ENCODE results near the gene MCM9. TPM values are rescaled to one million over a fixed set of nuclear protein-coding genes. Genes with fewer than 3 reads are reported as not detected.

Gene MCM9
- total RNA-seq, 1 experiment from 2014 or later: 14.9 TPM

GRCh38 chr6:118905851-118906250, 29.1 kb downstream of the MCM9 start:
- no peak for DNase-seq (ENCODE audit: low spot score)
- H3K36me3 Mint-ChIP-seq: peaks cover 80% of the 10 kb centered on the region

More at GRCh38 chr6:118905851-118906250, 29.1 kb downstream of the MCM9 start:
- ATAC-seq: no peak
- Mint-ChIP-seq H3K27me3 (ENCODE audit: low read depth) (no peaks in the 10 kb centered on the region), H3K27ac (no peak overlapping the region), H3K9me3 (no peaks in the 10 kb centered on the region), H3K4me1 (peaks cover 14% of the 10 kb centered on the region), H3K4me3 (no peak overlapping the region)
- CTCF ChIA-PET: no interaction called here
- POLR2A ChIA-PET: no interaction called here
- TF ChIP-seq, protein P1, sequence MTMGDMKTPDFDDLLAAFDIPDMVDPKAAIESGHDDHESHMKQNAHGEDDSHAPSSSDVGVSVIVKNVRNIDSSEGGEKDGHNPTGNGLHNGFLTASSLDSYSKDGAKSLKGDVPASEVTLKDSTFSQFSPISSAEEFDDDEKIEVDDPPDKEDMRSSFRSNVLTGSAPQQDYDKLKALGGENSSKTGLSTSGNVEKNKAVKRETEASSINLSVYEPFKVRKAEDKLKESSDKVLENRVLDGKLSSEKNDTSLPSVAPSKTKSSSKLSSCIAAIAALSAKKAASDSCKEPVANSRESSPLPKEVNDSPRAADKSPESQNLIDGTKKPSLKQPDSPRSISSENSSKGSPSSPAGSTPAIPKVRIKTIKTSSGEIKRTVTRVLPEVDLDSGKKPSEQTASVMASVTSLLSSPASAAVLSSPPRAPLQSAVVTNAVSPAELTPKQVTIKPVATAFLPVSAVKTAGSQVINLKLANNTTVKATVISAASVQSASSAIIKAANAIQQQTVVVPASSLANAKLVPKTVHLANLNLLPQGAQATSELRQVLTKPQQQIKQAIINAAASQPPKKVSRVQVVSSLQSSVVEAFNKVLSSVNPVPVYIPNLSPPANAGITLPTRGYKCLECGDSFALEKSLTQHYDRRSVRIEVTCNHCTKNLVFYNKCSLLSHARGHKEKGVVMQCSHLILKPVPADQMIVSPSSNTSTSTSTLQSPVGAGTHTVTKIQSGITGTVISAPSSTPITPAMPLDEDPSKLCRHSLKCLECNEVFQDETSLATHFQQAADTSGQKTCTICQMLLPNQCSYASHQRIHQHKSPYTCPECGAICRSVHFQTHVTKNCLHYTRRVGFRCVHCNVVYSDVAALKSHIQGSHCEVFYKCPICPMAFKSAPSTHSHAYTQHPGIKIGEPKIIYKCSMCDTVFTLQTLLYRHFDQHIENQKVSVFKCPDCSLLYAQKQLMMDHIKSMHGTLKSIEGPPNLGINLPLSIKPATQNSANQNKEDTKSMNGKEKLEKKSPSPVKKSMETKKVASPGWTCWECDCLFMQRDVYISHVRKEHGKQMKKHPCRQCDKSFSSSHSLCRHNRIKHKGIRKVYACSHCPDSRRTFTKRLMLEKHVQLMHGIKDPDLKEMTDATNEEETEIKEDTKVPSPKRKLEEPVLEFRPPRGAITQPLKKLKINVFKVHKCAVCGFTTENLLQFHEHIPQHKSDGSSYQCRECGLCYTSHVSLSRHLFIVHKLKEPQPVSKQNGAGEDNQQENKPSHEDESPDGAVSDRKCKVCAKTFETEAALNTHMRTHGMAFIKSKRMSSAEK (CRISPR knock-in tag; IDR thresholded peaks at IDR 0.05; ENCODE audit: borderline replicate concordance): no peak
- no peak for TF ChIP-seq FOXJ3 (CRISPR knock-in tag; IDR thresholded peaks at IDR 0.05; ENCODE audit: borderline replicate concordance)
- no peak for TF ChIP-seq GTF2I (CRISPR knock-in tag; conservative IDR thresholded peaks at IDR 0.05)
- TF ChIP-seq, protein P2, sequence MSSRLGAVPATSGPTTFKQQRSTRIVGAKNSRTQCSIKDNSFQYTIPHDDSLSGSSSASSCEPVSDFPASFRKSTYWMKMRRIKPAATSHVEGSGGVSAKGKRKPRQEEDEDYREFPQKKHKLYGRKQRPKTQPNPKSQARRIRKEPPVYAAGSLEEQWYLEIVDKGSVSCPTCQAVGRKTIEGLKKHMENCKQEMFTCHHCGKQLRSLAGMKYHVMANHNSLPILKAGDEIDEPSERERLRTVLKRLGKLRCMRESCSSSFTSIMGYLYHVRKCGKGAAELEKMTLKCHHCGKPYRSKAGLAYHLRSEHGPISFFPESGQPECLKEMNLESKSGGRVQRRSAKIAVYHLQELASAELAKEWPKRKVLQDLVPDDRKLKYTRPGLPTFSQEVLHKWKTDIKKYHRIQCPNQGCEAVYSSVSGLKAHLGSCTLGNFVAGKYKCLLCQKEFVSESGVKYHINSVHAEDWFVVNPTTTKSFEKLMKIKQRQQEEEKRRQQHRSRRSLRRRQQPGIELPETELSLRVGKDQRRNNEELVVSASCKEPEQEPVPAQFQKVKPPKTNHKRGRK (CRISPR knock-in tag; IDR thresholded peaks at IDR 0.05; ENCODE audit: borderline replicate concordance): no peak
- no peak for TF ChIP-seq NR2C2 (CRISPR knock-in tag; IDR thresholded peaks at IDR 0.05)
- no peak for TF ChIP-seq ATF3 (CRISPR knock-in tag; conservative IDR thresholded peaks at IDR 0.05)
- no peak for TF ChIP-seq TEAD4 (CRISPR knock-in tag; IDR thresholded peaks at IDR 0.05)
- TF ChIP-seq ATF6 (CRISPR knock-in tag; IDR thresholded peaks at IDR 0.05): no peak
- TF ChIP-seq HMGA2 (CRISPR knock-in tag; IDR thresholded peaks at IDR 0.05): no peak
- TF ChIP-seq FOXP1 (CRISPR knock-in tag; IDR thresholded peaks at IDR 0.05; ENCODE audit: borderline replicate concordance): no peak
- no peak for TF ChIP-seq E2F5 (CRISPR knock-in tag; IDR thresholded peaks at IDR 0.05)
- TF ChIP-seq ZNF219 (CRISPR knock-in tag; IDR thresholded peaks at IDR 0.05; ENCODE audit: borderline replicate concordance): no peak
- TF ChIP-seq ZNF121 (CRISPR knock-in tag; IDR thresholded peaks at IDR 0.05): no peak
- no peak for TF ChIP-seq IRF1 (CRISPR knock-in tag; IDR thresholded peaks at IDR 0.05)
- no peak for TF ChIP-seq OVOL2 (CRISPR knock-in tag; IDR thresholded peaks at IDR 0.05; ENCODE audit: borderline replicate concordance)
- no peak for TF ChIP-seq ZNF263 (CRISPR knock-in tag; IDR thresholded peaks at IDR 0.05; ENCODE audit: low read depth)
- TF ChIP-seq EMX1 (CRISPR knock-in tag; IDR thresholded peaks at IDR 0.05): no peak
- TF ChIP-seq PREB (CRISPR knock-in tag; IDR thresholded peaks at IDR 0.05; ENCODE audit: borderline replicate concordance): no peak
- no peak for TF ChIP-seq ZMAT4 (CRISPR knock-in tag; IDR thresholded peaks at IDR 0.05)

Data from WTC11 (cell line).